NCI-H2029 treated with DMSO at 0.1 percent for 48 hours (cell line): ENCODE results near the gene ARL17A.
"Not testable (repeated sequence)": the region's sequence is repeated elsewhere in the genome, so short reads cannot be mapped to it uniquely, and the experiment has no call there.

Experiments
- DNase-seq: peaks from one replicate; lab custom pipeline; 2025; lab: John Stamatoyannopoulos, UW

ARL17A gene

DNA sequence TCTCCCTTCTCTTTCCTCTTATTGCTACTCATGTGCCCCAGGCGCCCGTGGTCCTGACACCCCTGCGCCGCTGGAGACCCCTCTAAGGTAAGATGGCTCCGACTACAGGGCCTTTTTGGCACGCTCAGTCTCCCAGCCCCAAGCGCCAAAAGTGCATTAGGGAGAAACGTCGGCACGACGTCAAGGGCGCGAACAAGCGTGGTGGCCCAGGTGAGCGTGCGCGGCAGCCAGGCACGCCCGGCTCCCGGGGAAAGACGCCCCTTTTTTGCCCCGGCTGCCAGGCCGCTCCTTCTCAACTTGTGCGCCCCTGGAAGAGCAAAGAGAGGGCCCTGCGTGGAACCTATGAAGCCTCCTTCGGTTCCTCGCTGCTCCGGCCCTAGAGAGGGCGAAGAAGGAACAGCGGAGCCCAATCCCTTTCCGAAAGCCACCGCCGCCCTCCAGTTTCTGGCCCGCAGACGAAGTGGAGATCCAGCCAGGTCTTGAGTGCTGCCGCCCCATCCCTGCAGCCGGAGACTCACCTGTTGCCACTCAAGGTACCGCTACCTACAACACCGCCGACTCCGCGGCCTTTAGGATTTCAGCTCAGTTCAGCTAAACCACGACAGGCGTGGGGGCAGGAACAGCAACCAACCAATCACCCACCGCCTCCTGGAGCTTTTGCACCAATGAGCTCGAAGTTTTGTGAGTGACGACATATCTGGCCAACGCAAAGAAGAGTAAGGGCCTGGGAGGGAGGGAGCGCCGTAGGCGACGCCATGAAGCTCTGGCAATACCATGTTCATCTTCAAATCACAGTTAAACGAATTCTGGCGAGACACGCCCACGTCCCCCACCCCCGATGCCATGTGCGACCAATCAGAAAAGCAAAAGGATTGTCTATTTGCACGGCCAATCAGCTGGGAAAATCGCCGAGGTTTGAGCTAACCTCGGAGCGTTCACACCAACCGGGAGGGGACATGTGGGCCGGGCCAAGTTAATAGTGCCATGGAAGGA lies at the start of gene ARL17A:
Gene ARL17A (minus strand): TSS at position 609 of the 993 bp plus-strand sequence. CDS start 3,369 bp downstream, outside the sequence.
- not testable (repeated sequence) for DNase-seq

DNA sequence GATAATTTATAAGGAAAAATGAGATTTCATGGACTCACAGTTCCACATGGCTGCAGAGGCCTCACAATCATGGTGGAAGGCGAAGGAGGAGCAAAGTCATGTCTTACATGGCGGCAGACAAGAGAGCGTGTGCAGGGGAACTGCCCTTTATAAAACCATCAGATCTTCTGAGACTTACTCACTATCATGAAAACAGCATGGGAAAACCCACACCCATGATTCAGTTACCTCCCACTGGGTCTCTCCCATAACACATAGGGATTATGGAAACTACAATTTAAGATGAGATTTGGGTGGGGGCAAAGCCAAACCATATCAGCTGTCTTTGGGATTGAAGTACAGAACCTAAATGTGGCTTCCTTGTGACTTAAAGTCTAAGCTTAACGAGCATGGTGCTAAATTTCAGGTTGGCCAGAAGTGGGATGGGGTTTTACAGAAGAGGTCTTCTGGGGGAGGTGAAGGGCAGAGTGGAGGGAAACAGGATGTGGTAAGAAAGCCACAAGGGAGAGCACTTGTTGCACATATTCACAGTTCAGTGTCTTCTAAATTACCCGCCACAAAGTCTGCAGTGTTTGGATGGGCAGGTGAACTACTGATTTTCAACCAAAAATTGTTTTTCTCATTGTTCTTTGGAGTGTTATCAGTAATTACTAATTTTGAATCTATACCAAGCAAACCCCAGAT lies 49.4 kb upstream of the ARL17A start:
- not testable (repeated sequence) for DNase-seq

DNA sequence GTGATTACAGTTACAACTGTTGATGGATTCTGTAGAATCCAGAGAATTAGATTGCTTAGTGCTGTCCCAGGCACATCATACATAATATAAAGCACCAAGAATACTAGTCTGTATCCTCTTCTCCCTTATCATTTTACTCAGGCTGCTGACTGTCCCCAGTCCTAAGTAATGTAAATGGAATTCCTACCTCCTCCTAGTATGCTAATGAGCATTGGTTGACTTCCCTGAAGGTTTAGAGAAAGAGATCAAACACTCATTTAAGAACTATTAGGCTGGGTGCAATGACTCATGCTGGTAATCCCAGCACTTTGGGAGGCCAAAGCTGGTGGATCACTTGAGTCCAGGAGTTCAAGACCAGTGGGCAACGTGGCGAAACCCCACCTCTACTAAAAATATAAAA lies 48.0 kb upstream of the ARL17A start:
- DNase-seq: not testable (repeated sequence)

DNA sequence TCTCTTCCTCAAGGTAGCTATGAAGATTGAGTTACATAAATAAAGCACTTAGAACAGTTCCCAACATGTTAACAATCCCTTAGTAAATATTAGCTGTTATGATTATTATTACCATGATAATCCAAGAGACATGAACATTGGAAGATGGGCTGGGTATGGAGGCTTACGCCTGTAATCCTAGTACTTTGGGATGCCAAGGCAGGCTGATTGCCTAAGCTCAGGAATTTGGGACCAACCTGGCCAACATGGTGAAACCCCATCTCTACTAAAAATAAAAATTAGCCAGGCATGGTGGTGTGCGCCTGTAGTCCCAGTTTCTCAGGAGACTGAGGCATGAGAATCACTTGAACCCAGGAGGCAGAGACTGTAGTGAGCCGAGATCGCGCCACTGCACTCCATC lies 45.2 kb upstream of the ARL17A start:
- DNase-seq: not testable (repeated sequence)

DNA sequence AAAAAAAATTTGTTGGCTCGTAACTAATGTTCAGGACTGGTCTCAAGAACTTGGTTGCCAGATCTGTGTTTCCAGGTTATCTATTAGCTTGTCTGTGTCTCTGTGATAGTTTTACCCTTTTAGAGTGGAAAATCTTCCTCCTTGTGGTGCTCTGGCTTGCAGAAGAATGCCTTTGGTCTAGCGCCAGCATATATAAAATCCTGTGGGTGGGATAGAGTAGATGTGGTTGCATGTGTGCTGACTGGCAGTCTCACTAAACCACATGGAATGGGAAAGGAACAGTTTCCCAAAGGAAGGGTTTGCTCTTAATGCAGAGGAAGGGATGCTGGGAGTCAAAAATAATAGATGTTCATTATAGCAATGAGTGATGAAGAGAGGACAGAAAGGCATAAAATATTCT lies 44.3 kb upstream of the ARL17A start:
- DNase-seq: not testable (repeated sequence)

DNA sequence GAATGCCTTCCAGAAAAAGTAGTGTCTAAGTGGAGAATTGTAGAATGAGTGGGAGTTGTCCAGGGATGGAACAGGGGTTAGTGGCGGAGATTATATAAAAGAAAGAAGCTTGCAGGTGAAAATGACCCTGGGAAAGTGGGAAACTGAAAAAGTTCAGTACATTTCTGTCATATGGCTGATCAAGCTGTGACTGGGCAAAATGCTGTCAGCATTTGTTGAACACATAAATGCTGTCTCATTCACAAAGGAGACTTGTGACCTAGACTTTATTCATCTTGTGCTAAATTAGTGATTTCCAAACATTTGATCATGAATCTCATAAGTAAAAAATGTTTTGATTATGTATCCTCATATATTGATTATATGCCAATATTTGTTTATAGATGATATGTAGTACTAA lies 39.5 kb upstream of the ARL17A start:
- DNase-seq: not testable (repeated sequence)

- DNase-seq: not testable (repeated sequence)
Measured at GRCh38 chr17:46617121-46617520, 37.6 kb upstream of the ARL17A start.

DNA sequence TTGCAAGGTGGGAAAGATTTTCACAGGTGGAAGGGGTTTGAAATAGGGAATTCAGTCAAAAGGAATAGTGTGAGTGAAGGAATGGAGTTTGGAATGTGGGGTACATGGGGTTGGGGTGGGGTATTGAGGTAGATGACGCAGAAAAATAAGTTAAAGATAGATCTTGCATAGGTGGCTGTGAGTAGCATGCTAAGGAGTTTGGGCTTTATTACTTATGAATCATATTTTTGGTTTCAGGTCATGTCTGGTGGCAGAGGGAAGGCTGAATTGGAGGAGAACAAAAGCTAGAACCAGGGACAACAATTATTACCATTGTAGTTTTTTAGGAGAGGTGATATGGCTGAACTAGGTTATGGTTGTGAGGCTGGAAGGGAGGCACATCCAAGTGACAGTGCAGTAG lies 34.4 kb upstream of the ARL17A start:
- not testable (repeated sequence) for DNase-seq

GRCh38 chr17:46611304-46611703 lies 31.8 kb upstream of the ARL17A start:
- not testable (repeated sequence) for DNase-seq

GRCh38 chr17:46603125-46603524 lies 23.6 kb upstream of the ARL17A start:
- not testable (repeated sequence) for DNase-seq

GRCh38 chr17:46600767-46601166 lies 21.3 kb upstream of the ARL17A start:
- not testable (repeated sequence) for DNase-seq

DNA sequence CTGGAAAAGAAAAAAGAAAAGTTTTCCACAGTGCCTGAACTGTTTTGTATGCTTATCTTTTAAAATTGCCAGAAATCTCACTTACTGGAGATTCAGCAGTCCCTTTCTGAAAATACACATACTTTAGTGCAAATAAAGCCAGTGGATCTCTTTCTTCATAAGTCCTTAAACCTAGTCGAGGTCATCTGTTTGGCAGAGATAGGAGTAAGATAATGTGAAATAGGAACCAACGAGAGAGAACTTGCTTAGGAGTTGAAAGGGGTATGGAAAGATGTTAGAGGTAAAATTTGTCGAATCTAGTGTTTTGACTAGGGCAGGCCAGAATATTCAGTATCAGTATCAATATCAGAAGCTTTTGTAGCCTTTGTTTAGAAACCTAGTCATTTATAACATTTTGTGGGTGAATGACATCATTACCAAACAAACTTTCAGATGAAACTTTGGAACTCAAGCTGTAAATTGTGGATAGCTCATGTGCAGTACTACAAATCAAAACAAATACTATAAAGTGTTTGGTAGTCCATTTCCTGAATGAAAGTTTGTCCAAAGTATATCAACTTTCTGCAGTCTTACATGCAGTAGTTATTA lies 18.9 kb upstream of the ARL17A start:
- DNase-seq: not testable (repeated sequence)

GRCh38 chr17:46591332-46591731 lies 11.8 kb upstream of the ARL17A start:
- not testable (repeated sequence) for DNase-seq

GRCh38 chr17:46590157-46591146 lies 11.0 kb upstream of the ARL17A start, which contains the start of gene NSF:
Gene NSF, plus strand, starts transcription at chr17:46590669. Its CDS starts 107 bp downstream, at chr17:46590776.
- not testable (repeated sequence) for DNase-seq

DNA sequence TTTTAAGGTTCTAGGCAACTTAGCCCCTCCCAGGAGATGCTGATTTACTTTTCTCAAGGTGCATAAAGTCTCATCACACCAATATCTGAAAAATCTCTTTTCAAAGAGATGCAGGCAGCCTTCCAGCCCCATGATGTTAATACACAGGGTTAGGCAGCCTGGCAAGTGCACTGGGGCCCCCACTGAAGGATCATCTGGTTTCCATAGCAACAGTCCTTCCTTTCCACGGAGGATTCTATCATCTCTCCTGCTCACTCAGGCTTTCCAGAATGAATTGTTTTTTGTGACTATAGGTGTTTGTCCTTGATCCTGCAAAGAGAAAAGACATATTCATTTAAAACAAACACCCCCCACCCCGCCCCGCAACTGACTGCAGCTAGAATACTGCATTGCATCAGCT lies 6.0 kb upstream of the ARL17A start:
- DNase-seq: not testable (repeated sequence)

- DNase-seq: not testable (repeated sequence)
Measured at GRCh38 chr17:46580082-46580481, 591 bp upstream of the ARL17A start.

- DNase-seq: not testable (repeated sequence)
Measured at GRCh38 chr17:46571796-46572195, 7.7 kb downstream of the ARL17A start.

GRCh38 chr17:46566980-46567379 lies 12.5 kb downstream of the ARL17A start:
- not testable (repeated sequence) for DNase-seq

DNA sequence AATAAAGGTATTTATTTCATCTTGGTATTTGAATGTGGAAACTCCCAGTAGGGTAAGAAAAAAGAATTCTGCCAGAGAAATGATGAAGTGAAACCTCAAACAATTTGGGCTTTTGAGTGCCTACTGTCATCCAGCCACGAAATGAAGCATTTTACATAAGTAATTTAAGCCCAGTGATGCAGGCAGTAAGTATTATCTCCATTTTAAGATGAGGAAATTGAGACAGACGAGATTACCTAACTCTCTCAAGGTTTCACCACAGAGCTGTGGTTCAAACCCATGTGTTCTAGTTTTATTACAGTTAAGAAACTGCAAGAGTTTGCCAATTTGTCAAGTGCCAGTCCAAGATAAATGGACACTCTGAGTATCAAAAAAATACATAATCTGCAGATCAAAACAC lies 13.2 kb downstream of the ARL17A start:
- DNase-seq: not testable (repeated sequence)

GRCh38 chr17:46560048-46560447 lies 19.4 kb downstream of the ARL17A start:
- DNase-seq: not testable (repeated sequence)

GRCh38 chr17:46559155-46559554 lies 20.3 kb downstream of the ARL17A start:
- not testable (repeated sequence) for DNase-seq
